WERI-Rb-1 (cell line): ENCODE data around the gene SORCS2.

Source experiments
- DNase-seq: peaks from one replicate; pipeline ENCODE4 v3.0.0-alpha.2; 2020
- H3K27ac ChIP-seq: fragments of 250-450 bp; sonication (Bioruptor Pico); 2 replicates; pipeline ENCODE4 v1.5.1; 2020; ENCODE audit warnings: mild to moderate bottlenecking, moderate library complexity
- H3K27me3 ChIP-seq: fragments of 250-450 bp; sonication (Bioruptor Pico); 2 replicates; pipeline ENCODE4 v1.5.1; 2021; ENCODE audit warnings: mild to moderate bottlenecking, low read depth, moderate library complexity; ENCODE audit not compliant: insufficient read depth, severe bottlenecking
- H3K36me3 ChIP-seq: fragments of 250-450 bp; sonication (Bioruptor Pico); 2 replicates; pipeline ENCODE4 v1.5.1; 2020; ENCODE audit warnings: mild to moderate bottlenecking, moderate library complexity
- H3K4me3 ChIP-seq: 2 replicates; pipeline ENCODE4 v1.5.1; 2011; ENCODE audit warnings: low read depth, mild to moderate bottlenecking, control low read depth, low read length
- H3K9me3 ChIP-seq: fragments of 250-450 bp; sonication (Bioruptor Pico); 2 replicates; pipeline ENCODE4 v1.5.1; 2021; ENCODE audit warnings: mild to moderate bottlenecking, moderate library complexity; ENCODE audit not compliant: severe bottlenecking
- TF ChIP-seq, protein P1 (sequence below): IDR thresholded peaks from 2 replicates; pipeline ENCODE4 v1.5.1; 2011; ENCODE audit warnings: low read depth, mild to moderate bottlenecking, control low read depth, inconsistent platforms, low read length

SORCS2 gene

DNA sequence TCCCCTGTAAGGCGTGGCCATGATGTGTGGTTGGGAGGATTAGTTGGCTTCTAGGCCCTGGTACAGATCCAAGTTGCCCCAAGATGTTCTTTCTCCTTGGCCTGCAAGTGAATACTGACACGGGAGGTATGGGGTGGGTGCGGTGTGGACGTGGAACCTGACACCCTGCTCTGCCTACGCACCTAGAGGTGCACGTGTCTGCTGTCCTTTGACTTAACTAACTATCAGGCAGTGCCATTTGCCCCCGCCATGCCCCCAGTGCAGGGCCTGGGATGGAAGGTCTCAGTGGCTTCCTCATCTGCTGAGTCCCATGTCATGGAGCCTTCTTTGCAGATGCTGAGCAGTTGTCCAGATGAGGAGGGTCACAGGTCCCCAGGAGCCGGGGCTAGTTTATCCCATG is 151.6 kb downstream of the SORCS2 start:
- Histone ChIP-seq H3K27me3 (no peaks in the 10 kb centered on the region), H3K4me3 (no peak overlapping the region), H3K9me3 (peaks cover 7% of the 10 kb centered on the region), H3K36me3 (peaks cover 20% of the 10 kb centered on the region), H3K27ac (no peak overlapping the region)
- TF ChIP-seq, protein P1, sequence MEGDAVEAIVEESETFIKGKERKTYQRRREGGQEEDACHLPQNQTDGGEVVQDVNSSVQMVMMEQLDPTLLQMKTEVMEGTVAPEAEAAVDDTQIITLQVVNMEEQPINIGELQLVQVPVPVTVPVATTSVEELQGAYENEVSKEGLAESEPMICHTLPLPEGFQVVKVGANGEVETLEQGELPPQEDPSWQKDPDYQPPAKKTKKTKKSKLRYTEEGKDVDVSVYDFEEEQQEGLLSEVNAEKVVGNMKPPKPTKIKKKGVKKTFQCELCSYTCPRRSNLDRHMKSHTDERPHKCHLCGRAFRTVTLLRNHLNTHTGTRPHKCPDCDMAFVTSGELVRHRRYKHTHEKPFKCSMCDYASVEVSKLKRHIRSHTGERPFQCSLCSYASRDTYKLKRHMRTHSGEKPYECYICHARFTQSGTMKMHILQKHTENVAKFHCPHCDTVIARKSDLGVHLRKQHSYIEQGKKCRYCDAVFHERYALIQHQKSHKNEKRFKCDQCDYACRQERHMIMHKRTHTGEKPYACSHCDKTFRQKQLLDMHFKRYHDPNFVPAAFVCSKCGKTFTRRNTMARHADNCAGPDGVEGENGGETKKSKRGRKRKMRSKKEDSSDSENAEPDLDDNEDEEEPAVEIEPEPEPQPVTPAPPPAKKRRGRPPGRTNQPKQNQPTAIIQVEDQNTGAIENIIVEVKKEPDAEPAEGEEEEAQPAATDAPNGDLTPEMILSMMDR, result no peak
- DNase-seq, result no peak

- TF ChIP-seq, protein P1, result no peak
- Histone ChIP-seq H3K36me3 (peaks cover 13% of the 10 kb centered on the region), H3K27me3 (no peaks in the 10 kb centered on the region), H3K4me3 (no peak overlapping the region), H3K9me3 (peaks cover 7% of the 10 kb centered on the region), H3K27ac (no peak overlapping the region)
- DNase-seq, result no peak
Measured at GRCh38 chr4:7344636-7345155, 152.4 kb downstream of the SORCS2 start.

DNA sequence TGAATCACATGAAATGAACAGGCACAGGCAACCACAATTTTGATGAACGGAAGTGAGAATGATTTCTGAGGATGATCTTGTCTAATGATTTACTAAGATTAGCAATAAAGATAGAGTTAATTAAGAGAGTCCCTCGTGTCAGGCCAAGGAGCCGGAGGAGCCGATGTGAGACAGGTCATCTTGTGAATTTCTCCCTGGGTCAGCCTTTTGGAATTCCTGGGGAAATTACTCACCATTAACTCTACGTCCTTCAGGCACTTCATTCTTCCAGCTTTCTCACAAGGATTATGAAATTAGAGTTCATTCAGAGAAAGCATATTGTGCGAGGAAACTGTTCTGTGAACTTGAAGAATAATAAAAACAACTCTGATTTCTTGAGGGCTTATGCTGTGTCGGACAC is 155.6 kb downstream of the SORCS2 start:
- TF ChIP-seq, protein P1, result no peak
- Histone ChIP-seq H3K27ac (no peak overlapping the region), H3K27me3 (no peaks in the 10 kb centered on the region), H3K4me3 (no peak overlapping the region), H3K9me3 (peaks cover 7% of the 10 kb centered on the region), H3K36me3 (no peaks in the 10 kb centered on the region; the same call in 1 of the 2 replicates)
- DNase-seq, result no peak

DNA sequence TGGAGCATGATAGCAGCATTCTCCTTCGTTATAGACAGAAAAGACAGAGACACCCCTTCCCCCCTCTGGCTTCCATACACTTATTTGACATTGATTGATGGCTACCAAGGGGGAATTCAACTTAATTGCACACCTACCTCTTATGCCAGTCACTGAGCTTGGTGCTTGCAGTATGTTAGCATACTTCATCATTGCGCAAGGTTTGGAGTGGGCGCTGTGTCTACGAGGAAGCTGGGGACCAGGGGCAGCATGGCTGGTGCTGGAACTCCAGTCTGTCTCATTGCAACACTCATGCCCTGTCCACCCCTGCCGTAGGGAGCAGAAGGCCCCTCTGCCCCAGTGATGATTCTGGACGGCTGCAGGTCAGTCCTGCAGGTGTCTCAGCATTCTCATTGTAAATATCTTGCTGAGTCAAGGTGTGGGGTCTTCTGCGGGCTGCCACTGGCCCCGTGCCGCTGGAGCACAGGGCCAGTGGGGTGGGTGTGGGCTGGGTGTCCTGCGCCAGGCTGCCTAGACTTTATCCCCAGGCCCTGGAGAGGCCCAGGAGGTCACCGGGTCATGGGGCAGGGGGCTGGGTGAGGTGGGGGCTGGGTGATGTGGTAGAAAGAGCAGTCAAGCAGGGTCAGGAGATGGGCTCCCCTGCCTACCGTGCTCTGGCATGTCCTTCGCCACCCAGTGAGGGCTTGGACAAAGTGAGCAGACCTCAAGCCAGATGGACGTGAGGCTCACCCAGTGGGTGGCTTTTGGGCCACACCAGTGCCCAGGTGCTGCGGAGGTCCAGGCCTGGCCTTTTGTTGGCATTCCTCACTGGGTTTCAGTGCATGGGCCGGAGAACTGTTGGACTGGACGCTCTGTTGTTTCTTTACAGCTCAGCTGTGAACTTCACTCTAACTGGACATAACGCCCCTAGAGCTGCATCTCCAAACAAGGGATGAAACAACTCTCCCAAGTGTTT is 156.9 kb downstream of the SORCS2 start:
- TF ChIP-seq, protein P1, result no peak
- H3K36me3 ChIP-seq, result peaks cover 1% of the 10 kb centered on the region; the same call in 1 of the 2 replicates
- peaks cover 7% of the 10 kb centered on the region for H3K9me3 ChIP-seq
- no peak for DNase-seq
- no peak overlapping the region for H3K4me3 ChIP-seq
- no peak overlapping the region for H3K27ac ChIP-seq
- H3K27me3 ChIP-seq, result no peaks in the 10 kb centered on the region

DNA sequence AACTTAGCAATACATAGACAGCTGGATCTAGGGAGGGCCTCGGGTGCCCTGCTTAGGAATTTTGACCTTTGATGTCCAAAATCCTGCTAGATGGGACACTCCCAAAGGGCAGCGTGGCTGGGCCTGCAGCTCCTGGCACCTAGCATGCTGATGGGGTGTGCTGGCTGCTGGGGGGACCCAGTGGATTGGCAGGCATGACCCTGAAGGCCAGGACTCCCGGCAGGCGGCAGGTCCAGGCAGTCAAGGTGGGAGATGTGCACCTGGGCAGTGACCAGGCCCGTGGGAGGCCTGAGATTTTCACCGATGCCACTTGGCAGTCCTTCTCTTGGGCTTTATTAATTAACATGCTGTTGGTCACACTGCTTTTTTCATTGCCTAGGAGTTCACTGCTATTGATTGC is 158.1 kb downstream of the SORCS2 start:
- Histone ChIP-seq H3K4me3 (no peak overlapping the region), H3K27ac (no peak overlapping the region), H3K9me3 (peaks cover 5% of the 10 kb centered on the region), H3K27me3 (no peaks in the 10 kb centered on the region), H3K36me3 (peaks cover 3% of the 10 kb centered on the region; the same call in 1 of the 2 replicates)
- TF ChIP-seq, protein P1, result no peak
- DNase-seq, result no peak
